Measurements from ENCODE around the gene ATP6V1C2.

Gene ATP6V1C2

GRCh38 chr2:10818984-10819383, 97.6 kb downstream of the ATP6V1C2 start:
- no peaks in the 10 kb centered on the region for H3K9me3 ChIP-seq
- no peak overlapping the region for H3K4me3 ChIP-seq (ENCODE audit: low read depth, low read length)
- H3K36me3 ChIP-seq: no peaks in the 10 kb centered on the region
- H3K4me1 ChIP-seq: peaks cover 6% of the 10 kb centered on the region; the same call in 1 of the 2 replicates
- TF ChIP-seq CTCF (IDR thresholded peaks at IDR 0.05; ENCODE audit: low read depth, low read length): no peak
- no peak for DNase-seq
- no peaks in the 10 kb centered on the region for H3K27me3 ChIP-seq

DNA sequence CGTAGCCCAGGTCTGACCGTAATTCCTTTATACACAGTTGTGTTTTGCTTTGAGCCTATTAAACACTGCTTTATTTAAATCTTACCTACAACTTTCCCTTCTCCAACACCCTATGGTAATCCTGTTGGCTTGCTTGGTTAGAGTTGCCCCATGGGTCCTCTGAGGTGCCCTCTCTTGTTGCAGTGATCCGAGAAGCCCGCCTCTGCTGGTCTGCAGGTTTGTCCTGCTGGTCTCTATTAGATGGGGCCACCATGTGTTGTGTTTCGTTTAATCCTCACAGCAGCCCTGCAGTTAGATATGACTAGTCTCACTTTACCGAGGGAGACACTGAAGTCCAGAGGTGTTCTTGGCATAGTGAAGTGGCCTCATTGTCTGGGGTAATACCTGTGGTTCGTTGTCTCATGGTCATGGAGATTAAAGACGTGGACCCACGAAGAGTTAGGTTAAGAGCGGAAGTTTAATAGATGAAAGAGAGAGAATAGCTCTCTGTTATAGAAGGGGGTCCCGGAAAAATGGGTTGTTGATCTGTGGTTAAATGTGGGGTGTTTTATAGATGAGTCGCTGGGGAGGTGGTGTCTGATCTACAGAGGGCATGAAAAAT, 98.4 kb downstream of the ATP6V1C2 start:
- no peak for DNase-seq
- TF ChIP-seq CTCF (IDR thresholded peaks at IDR 0.05; ENCODE audit: low read depth, low read length): no peak
- H3K27me3 ChIP-seq: no peaks in the 10 kb centered on the region
- H3K36me3 ChIP-seq: no peaks in the 10 kb centered on the region
- peaks cover under 1% of the 10 kb centered on the region; the same call in 1 of the 2 replicates for H3K4me1 ChIP-seq
- no peaks in the 10 kb centered on the region for H3K9me3 ChIP-seq
- no peak overlapping the region for H3K4me3 ChIP-seq (ENCODE audit: low read depth, low read length)

DNA sequence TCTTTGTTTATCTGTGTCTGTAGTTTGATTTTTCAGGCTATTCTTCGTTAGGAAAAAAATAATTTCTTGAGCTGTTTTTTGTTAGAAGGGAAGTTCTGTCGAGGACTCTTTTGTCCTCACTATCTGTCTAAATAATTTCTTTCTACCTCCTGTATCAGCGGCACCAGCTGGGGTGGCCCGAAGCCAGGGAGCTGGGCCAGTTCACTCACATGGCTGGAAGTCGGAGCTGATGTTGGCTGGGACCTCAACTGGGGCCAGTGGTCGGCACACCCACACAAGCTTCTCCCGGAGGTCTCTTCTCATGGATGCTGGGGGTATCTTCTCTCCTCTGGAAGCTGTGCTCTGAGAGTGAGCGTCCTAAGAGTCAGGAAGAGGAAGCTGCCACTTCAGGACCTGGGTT, 99.1 kb downstream of the ATP6V1C2 start:
- Histone ChIP-seq H3K4me3 (ENCODE audit: low read depth, low read length) (no peak overlapping the region), H3K4me1 (no peaks in the 10 kb centered on the region), H3K9me3 (no peaks in the 10 kb centered on the region), H3K27me3 (no peaks in the 10 kb centered on the region), H3K36me3 (no peaks in the 10 kb centered on the region)
- no peak for TF ChIP-seq CTCF (IDR thresholded peaks at IDR 0.05; ENCODE audit: low read depth, low read length)
- no peak for DNase-seq

GRCh38 chr2:10820978-10821695, 99.7 kb downstream of the ATP6V1C2 start:
- Histone ChIP-seq H3K4me1 (no peaks in the 10 kb centered on the region), H3K9me3 (no peaks in the 10 kb centered on the region), H3K36me3 (no peaks in the 10 kb centered on the region), H3K4me3 (ENCODE audit: low read depth, low read length) (no peak overlapping the region), H3K27me3 (no peaks in the 10 kb centered on the region)
- no peak for DNase-seq
- no peak for TF ChIP-seq CTCF (IDR thresholded peaks at IDR 0.05; ENCODE audit: low read depth, low read length)

DNA sequence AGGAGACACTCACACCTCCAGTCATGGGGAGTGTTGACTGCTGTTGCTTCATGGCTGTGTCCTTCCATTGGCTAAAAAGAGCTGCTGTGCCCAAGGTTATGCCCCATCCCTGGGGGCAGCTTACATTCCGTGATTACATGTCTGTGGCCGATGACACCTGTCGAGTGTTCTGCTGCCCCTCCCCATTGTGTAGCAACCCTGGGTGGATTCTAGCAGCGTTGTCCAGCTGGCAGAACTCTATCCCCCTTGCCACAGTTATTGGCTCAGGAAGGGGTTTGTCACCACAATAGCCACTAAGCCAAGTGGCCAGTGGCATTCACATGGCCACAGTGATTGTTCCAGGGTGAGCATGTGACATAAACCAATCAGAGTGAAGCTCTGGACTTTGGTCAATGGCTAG, 102.8 kb downstream of the ATP6V1C2 start:
- DNase-seq: no peak
- no peak for TF ChIP-seq CTCF (IDR thresholded peaks at IDR 0.05; ENCODE audit: low read depth, low read length)
- H3K4me1 ChIP-seq: no peaks in the 10 kb centered on the region
- no peak overlapping the region for H3K4me3 ChIP-seq (ENCODE audit: low read depth, low read length)
- no peaks in the 10 kb centered on the region for H3K27me3 ChIP-seq
- no peaks in the 10 kb centered on the region for H3K36me3 ChIP-seq
- no peaks in the 10 kb centered on the region for H3K9me3 ChIP-seq

DNA sequence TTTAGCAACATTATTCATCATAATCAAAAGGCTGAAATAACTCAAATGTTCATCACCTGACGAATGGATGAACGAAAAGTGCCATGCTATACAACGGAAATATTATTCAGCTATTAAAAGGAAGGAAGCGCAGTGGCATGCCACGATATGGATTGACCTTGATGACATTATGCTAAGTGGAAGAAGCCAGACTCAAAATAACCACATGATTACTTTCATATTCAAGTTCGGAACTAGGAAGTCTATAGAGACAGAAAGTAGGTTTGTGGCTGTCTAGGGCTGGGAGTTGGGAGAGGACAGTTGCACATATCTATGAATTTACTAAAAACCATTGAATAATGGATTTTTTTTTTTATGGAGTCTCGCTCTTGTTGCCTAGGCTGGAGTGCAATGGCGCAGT, 104.6 kb downstream of the ATP6V1C2 start:
- Histone ChIP-seq H3K4me1 (no peaks in the 10 kb centered on the region), H3K4me3 (ENCODE audit: low read depth, low read length) (no peak overlapping the region), H3K27me3 (no peaks in the 10 kb centered on the region), H3K36me3 (no peaks in the 10 kb centered on the region), H3K9me3 (no peaks in the 10 kb centered on the region)
- TF ChIP-seq CTCF (IDR thresholded peaks at IDR 0.05; ENCODE audit: low read depth, low read length): no peak
- DNase-seq: no peak
